GM13977 (cell line): ENCODE results near the gene FAM177A1.
"Not testable (repeated sequence)": the region's sequence is repeated elsewhere in the genome, so short reads cannot be mapped to it uniquely, and the experiment has no call there.

Experiments
- DNase-seq: peaks from one replicate; pipeline ENCODE4 v3.0.0; 2012; ENCODE audit warnings: low spot score
- CTCF ChIP-seq: IDR thresholded peaks from 2 replicates; pipeline ENCODE4 v1.5.1; 2012; ENCODE audit warnings: mild to moderate bottlenecking, control low read depth; ENCODE audit not compliant: insufficient read depth; ENCODE audit errors: extremely low read depth, missing control alignments
- in situ Hi-C: fragments of 300-500 bp; cut with MboI; formaldehyde crosslinking; loops from one replicate; pipeline ENCODE4 v1.12.0; 2022; ENCODE audit warnings: low sequenced_read_pairs, low pct_unique_long_range_greater_than_20kb, mixed read lengths, inconsistent platforms; ENCODE audit not compliant: unreplicated experiment

The FAM177A1 gene

GRCh38 chr14:35052637-35053036 lies 6.6 kb downstream of the FAM177A1 start:
- in situ Hi-C loops, result no loop called here
- no peak for DNase-seq
- TF ChIP-seq CTCF, result no peak

- DNase-seq, in situ Hi-C loops: not testable (repeated sequence)
Measured at GRCh38 chr14:35061113-35061791, 15.2 kb downstream of the FAM177A1 start.

- in situ Hi-C loops, DNase-seq: not testable (repeated sequence)
Measured at GRCh38 chr14:35065731-35066130, 19.7 kb downstream of the FAM177A1 start.

GRCh38 chr14:35068238-35069012 lies 22.4 kb downstream of the FAM177A1 start:
- in situ Hi-C loops, result no loop called here
- TF ChIP-seq CTCF, result no peak
- DNase-seq, result no peak

- DNase-seq, result no peak
- in situ Hi-C loops, result no loop called here
- no peak for TF ChIP-seq CTCF
Measured at GRCh38 chr14:35072226-35072625, 26.2 kb downstream of the FAM177A1 start.

- in situ Hi-C loops, result no loop called here
- no peak for DNase-seq
- TF ChIP-seq CTCF, result no peak
Measured at GRCh38 chr14:35073486-35073885, 27.4 kb downstream of the FAM177A1 start.

GRCh38 chr14:35078082-35078481 lies 32.0 kb downstream of the FAM177A1 start:
- in situ Hi-C loops, result no loop called here
- TF ChIP-seq CTCF, result no peak
- DNase-seq, result no peak
